Activated CD8-positive, alpha-beta T cell treated with anti-CD3 and anti-CD28 coated beads for 36 hours (primary cell): Measurements from ENCODE around the gene PORCN. TPM values are rescaled to one million over a fixed set of nuclear protein-coding genes. Genes with fewer than 3 reads are reported as not detected.

Experiments used
- ATAC-seq: fragments of 200-7000 bp; cut with Tn5 transposase; one replicate; pipeline ENCODE4 v1.10.0; 2021; ENCODE audit warnings: mild to moderate bottlenecking, moderate library complexity
- CTCF ChIA-PET: fragments of 350-600 bp; sonication (Branson Sonifier 250); formaldehyde crosslinking; loops from one replicate; lab custom pipeline; 2021; ENCODE audit warnings: antibody characterized with exemption; lab: Charles Lee
- POLR2A ChIA-PET: fragments of 350-600 bp; sonication (Branson Sonifier 250); formaldehyde crosslinking; loops from one replicate; lab custom pipeline; 2021; ENCODE audit warnings: antibody characterized with exemption; lab: Charles Lee
- DNase-seq: peaks from one replicate; pipeline ENCODE4 v3.0.0-alpha.2; 2020
- H3K27ac Mint-ChIP-seq: one replicate; pipeline ENCODE4 v1.8.0; 2021; ENCODE audit warnings: mild to moderate bottlenecking, mixed read lengths
- H3K27me3 Mint-ChIP-seq: one replicate; pipeline ENCODE4 v1.8.0; 2021; ENCODE audit warnings: mixed read lengths
- H3K36me3 Mint-ChIP-seq: one replicate; pipeline ENCODE4 v1.8.0; 2021; ENCODE audit warnings: low read depth, mixed read lengths
- H3K4me1 Mint-ChIP-seq: one replicate; pipeline ENCODE4 v1.8.0; 2021; ENCODE audit warnings: low read depth, mixed read lengths
- H3K4me3 Mint-ChIP-seq: one replicate; pipeline ENCODE4 v1.8.0; 2021; ENCODE audit warnings: mild to moderate bottlenecking, moderate library complexity, mixed read lengths
- H3K9me3 Mint-ChIP-seq: one replicate; pipeline ENCODE4 v1.8.0; 2021; ENCODE audit warnings: mixed read lengths
- intact Hi-C: fragments of 100-400 bp; cut with micrococcal nuclease; formaldehyde crosslinking; loops from one replicate; pipeline ENCODE4 v1.10.0; 2022
- total RNA-seq, 2 experiments: library from RNA; stranded (reverse); gene quantifications; one replicate each; pipeline ENCODE4 v1.2.3, GENCODE V29; 2021
- TF ChIP-seq, protein P1 (sequence below): fragments of 200-600 bp; IDR thresholded peaks from one replicate; pipeline ENCODE4 v1.8.0; 2022; ENCODE audit warnings: antibody characterized with exemption, mild to moderate bottlenecking

PORCN gene
- total RNA-seq, 2 experiments from 2014 or later, result 13.9 to 16.9 TPM

DNA sequence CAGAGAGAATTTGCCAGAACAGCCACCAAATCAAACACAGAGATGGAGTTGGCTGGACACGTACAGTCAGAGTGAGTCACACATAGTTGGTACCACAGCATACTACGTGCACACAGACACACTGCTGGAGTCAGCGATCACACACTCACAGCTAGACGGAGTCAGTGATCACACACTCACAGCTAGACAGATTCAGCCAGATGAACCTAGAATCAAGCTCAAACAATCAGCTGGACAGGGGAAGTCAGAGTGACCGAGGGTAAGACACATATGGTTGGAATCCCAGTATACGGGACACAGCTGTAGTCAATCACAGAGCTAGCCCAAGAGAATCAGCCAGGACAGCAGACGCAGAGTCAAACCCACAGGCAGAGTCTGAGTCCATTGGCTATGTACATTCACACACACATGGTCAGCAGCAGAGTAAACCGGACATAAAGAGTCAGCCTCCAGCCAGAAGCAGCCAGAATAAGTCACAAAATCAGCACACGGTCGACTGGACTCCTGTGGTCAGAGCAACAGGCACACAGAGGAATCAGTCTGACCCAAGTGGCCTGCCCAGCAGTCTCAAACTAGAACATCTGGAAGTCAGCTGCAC lies 43.4 kb upstream of the PORCN start:
- TF ChIP-seq, protein P1, sequence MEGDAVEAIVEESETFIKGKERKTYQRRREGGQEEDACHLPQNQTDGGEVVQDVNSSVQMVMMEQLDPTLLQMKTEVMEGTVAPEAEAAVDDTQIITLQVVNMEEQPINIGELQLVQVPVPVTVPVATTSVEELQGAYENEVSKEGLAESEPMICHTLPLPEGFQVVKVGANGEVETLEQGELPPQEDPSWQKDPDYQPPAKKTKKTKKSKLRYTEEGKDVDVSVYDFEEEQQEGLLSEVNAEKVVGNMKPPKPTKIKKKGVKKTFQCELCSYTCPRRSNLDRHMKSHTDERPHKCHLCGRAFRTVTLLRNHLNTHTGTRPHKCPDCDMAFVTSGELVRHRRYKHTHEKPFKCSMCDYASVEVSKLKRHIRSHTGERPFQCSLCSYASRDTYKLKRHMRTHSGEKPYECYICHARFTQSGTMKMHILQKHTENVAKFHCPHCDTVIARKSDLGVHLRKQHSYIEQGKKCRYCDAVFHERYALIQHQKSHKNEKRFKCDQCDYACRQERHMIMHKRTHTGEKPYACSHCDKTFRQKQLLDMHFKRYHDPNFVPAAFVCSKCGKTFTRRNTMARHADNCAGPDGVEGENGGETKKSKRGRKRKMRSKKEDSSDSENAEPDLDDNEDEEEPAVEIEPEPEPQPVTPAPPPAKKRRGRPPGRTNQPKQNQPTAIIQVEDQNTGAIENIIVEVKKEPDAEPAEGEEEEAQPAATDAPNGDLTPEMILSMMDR, result no peak
- Mint-ChIP-seq H3K27ac (peak overlapping the region; percentile 39), H3K4me3 (peak overlapping the region; percentile 60), H3K9me3 (no peaks in the 10 kb centered on the region), H3K27me3 (no peaks in the 10 kb centered on the region), H3K4me1 (peaks cover 45% of the 10 kb centered on the region), H3K36me3 (peaks cover 54% of the 10 kb centered on the region)
- DNase-seq, result no peak
- intact Hi-C loops, result loop anchor here (10.0 kb wide), 1 partner anchor 381 kb away; no protein-coding TSS in a partner anchor
- CTCF ChIA-PET, result interaction anchor here (1.2 kb wide), 1 partner anchor 13 kb away, joined by 4 read pairs; no protein-coding TSS in a partner anchor
- POLR2A ChIA-PET, result no interaction called here
- ATAC-seq, result no peak

DNA sequence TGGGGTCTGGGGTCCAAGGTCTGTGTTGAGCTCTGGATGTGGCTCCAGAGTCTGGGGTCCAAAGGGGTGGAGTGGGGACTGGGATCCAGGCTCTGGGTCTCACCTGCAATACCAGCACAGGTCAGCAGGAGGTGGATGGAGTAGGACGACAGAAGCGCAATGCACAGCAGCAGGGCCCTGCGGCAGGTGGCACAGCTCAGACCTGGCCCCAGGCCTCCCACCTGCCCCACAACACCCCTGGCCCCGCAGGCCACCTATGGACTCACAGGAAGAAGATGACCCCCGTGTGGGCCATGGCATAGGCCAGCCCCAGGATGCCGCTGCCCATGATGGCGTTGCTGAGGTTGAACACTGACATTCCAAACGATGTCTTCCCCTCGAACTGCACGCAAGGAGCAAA lies 42.1 kb upstream of the PORCN start:
- H3K36me3 Mint-ChIP-seq, result peaks cover 45% of the 10 kb centered on the region
- TF ChIP-seq, protein P1, result peak; percentile 25
- DNase-seq (peak; percentile 47), ATAC-seq (peak; percentile 48)
- H3K4me1 Mint-ChIP-seq, result peaks cover 45% of the 10 kb centered on the region
- ChIA-PET CTCF (interaction anchor here (0.9 to 1.5 kb wide), 5 partner anchors 14 to 383 kb away, joined by 3 to 4 read pairs (median 3); no protein-coding TSS in a partner anchor), POLR2A (interaction anchor here (0.7 kb wide), 1 partner anchor 10 kb away, joined by 4 read pairs; the partner anchor contains the start of gene FTSJ1)
- H3K9me3 Mint-ChIP-seq, result no peaks in the 10 kb centered on the region
- peak overlapping the region; percentile 93 for H3K4me3 Mint-ChIP-seq
- intact Hi-C loops, result loop anchor here (10.0 kb wide), 1 partner anchor 382 kb away; no protein-coding TSS in a partner anchor
- no peaks in the 10 kb centered on the region for H3K27me3 Mint-ChIP-seq
- H3K27ac Mint-ChIP-seq, result peak overlapping the region; percentile 68

DNA sequence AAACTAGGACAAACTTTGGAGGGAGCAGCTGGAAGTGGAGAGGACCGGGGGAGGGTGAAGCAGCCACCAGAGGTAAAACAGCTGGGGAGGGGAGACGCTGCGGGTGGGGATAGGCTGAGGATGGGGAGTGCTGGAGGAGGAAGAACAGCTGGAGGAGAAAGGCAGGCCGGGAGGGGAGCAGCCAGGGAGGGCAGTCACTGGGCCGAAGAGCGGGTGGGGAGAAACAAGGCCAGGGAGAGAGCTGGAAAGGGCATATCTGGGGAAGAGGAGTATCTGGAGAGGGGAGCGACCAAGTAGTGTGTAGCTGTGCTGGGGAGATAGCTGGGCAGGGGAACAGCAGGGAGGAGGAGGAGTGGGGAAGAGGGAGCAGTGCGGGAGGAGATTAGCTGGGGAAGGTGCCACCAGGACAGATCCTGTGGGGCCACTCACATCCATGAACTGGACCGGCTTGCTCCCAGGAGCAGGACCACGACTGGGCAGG lies 41.5 kb upstream of the PORCN start:
- intact Hi-C loops, result loop anchor here (10.0 kb wide), 1 partner anchor 383 kb away; no protein-coding TSS in a partner anchor
- Mint-ChIP-seq H3K36me3 (peaks cover 43% of the 10 kb centered on the region), H3K27me3 (no peaks in the 10 kb centered on the region), H3K9me3 (no peaks in the 10 kb centered on the region), H3K27ac (peak overlapping the region; percentile 92), H3K4me1 (peaks cover 45% of the 10 kb centered on the region), H3K4me3 (peak overlapping the region; percentile 93)
- POLR2A ChIA-PET, result interaction anchor here (2.0 kb wide), 1 partner anchor 109 kb away, joined by 4 read pairs; no protein-coding TSS in a partner anchor
- ATAC-seq, result no peak
- DNase-seq, result no peak
- TF ChIP-seq, protein P1, result no peak
- CTCF ChIA-PET, result interaction anchor here (0.8 to 1.5 kb wide), 4 partner anchors 11 to 27 kb away, joined by 3 read pairs; no protein-coding TSS in a partner anchor

DNA sequence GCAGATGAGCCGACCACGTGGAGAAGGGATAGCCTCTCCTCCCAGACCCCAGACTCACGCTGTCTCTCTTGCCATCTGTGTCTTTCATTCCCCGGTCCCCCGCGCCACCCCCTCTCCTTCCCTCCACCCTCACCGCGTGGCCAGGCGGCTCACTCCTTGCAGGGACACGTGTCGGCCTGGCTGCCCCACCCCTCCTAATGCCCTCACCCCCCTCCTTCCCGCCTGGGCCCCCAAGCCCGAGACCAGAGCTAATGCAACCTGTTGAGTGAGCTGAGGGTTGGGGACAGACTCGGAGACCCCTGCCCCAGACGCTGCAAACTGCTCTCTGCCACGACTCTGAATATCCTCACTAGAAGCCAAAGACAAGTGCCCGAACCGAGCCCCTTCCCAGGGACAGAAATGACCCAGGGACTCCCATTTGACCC lies 40.5 kb upstream of the PORCN start:
- H3K4me1 Mint-ChIP-seq, result peaks cover 38% of the 10 kb centered on the region
- ChIA-PET POLR2A (interaction anchor here (2.0 kb wide), 1 partner anchor 108 kb away, joined by 4 read pairs; no protein-coding TSS in a partner anchor), CTCF (interaction anchor here (0.8 to 1.5 kb wide), 3 partner anchors 12 to 384 kb away, joined by 3 read pairs; no protein-coding TSS in a partner anchor)
- TF ChIP-seq, protein P1, result no peak
- intact Hi-C loops, result loop anchor here (10.0 kb wide), 1 partner anchor 383 kb away; no protein-coding TSS in a partner anchor
- H3K36me3 Mint-ChIP-seq, result peaks cover 35% of the 10 kb centered on the region
- peak overlapping the region; percentile 93 for H3K4me3 Mint-ChIP-seq
- H3K27ac Mint-ChIP-seq, result peak overlapping the region; percentile 92
- no peaks in the 10 kb centered on the region for H3K27me3 Mint-ChIP-seq
- DNase-seq, result peak; percentile 61
- no peaks in the 10 kb centered on the region for H3K9me3 Mint-ChIP-seq
- ATAC-seq, result peak; percentile 49
